Stimulated activated CD4-positive, alpha-beta T cell treated with anti-CD3 and anti-CD28 coated beads, Interleukin-12 subunit alpha, Interleukin-12 subunit beta, amount 100 ng/mL, for 48 hours (primary cell): ENCODE measurements around the gene WIPI1.

Experiments used
- DNase-seq, 3 donors: peaks; one replicate each; pipeline ENCODE4 v3.0.0-alpha.2; 2020; ENCODE audit warnings: low read depth in 2 of 3, low spot score in 1 of 3

The WIPI1 gene

GRCh38 chr17:68460715-68461114 lies 3.4 kb upstream of the WIPI1 start:
- DNase-seq: no peak

- no peak for DNase-seq
Measured at GRCh38 chr17:68460146-68460545, 2.9 kb upstream of the WIPI1 start.

DNA sequence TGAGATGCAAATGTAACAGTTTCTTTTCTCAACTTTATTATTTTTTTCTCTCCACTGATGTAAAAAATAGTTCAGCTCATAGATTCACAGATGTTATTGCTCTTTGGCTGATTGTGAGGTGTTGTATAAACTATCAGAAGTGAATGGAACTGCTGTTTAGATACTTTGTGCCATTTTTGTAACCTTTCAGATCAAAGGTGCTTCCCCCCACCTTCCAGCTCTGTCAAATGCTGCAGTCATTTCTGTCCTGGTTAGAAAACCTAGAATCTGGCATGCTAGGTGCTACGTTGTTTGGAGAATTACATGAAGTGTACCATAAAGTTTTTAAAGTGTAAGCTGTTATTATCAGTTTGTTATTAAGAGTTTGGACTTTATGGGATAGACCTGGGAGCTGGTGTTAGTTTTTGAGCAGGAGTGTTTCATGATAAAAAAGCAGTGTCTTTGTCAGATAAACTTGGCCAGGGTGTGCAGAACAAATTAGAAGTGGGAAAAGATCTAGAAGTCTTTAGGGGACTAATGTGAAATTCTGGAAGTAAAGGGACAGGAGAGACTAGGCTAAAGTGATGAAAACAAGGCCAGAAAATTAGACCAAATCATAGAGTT lies 1.8 kb upstream of the WIPI1 start:
- DNase-seq: no peak

- DNase-seq: no peak
Measured at GRCh38 chr17:68458260-68459036, 1.2 kb upstream of the WIPI1 start.

DNA sequence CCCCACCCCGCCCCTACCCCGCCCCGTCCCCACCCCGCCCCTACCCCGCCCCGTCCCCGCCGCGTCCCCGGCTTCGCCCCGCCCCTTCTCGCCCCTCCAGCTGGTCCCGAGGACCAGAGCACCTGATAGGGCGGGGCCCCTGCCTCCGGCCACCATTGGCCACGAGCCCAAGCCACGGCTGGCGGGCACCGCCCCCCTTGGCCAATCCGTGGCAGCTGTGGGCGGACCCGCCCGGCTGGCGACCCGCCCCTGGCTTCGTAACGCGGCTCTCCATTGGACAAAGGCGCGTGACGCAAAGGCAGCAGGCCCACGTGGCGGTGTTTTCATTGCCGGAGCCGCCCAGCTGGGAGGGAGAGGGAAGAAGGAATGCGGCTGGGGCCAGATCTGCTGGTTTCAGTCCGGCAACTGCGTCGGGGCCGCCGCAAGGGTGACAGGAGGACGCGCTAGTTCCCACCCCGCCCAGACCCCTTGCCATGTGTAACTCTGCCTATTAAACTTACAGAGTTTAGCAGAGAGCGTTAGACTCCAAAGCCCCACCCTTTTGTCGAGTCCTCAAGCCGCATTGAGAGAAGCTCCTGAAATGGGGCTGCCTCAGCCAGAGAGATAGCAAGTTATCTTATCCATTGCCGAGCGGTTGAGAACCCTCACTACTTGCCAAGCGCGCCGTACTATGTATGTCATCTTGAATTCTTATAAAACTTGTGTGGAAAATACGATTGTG lies 403 bp upstream of the WIPI1 start:
- DNase-seq: peak; percentile 95 to 97 (median 97)

- DNase-seq: no peak
Measured at GRCh38 chr17:68456339-68457167, 743 bp downstream of the WIPI1 start.

- DNase-seq: no peak
Measured at GRCh38 chr17:68455901-68456338, 1.4 kb downstream of the WIPI1 start.

DNA sequence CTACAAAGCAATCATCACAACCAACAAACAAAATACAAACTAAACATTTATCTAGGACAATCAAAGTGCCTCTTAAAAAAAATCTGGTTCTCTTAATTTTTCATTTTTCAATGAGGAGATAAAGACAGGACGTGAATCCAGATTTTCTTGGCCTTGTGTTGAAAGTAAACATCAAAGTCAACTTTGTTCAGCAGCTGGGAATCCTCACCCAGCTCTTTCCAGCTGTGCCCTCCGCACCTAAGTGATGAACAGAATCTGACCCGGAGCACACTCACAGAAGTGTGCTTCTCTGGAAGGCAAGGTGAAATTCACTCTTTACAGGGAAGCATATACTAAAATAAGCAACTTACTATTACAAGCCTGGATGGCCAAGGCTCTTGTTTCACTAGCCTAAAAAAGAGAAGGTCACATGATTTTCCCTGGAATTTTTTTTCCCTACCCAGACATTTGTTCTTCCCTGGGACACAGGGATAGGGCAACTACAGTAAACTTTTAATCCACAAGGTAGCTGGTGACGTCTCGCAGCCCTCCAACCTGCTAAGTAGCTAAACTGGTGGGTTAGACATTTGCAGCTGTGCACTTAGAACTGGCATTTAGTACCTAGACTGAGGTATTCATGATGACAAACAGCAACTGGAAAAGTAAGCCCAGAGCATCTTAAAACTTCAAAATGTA lies 3.2 kb downstream of the WIPI1 start:
- no peak for DNase-seq

GRCh38 chr17:68452724-68453290 lies 4.5 kb downstream of the WIPI1 start:
- DNase-seq: no peak

DNA sequence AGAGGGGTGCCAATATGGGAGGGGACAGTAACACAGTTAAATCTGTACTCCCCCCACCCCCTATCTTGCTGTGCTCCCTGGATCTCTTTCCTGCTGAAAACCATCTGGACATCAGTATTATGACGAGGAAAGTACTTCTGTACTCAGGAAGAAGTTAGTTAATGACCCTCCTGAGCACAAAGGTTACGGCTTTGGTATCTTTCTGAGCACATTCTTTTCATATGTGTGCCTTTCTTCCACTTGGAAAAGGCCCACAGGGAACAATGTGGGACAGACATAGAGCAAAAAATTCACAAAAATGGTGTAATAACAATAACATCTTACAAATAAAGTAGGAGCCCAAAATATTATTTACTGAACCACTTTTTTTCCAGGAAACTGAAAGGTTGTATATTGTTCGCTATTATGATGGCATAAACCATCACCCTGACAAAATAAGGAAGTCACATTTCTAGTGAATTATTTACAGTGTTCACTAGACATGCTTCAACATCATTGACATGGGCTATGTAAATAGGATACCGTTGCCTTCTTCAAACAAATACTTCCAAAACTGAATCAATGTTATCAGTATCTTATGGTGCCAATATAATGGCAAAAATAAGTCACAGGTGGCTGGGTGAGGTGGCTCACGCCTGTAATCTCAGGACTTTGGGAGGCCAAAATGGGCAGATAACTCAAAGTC lies 5.5 kb downstream of the WIPI1 start:
- no peak for DNase-seq

DNA sequence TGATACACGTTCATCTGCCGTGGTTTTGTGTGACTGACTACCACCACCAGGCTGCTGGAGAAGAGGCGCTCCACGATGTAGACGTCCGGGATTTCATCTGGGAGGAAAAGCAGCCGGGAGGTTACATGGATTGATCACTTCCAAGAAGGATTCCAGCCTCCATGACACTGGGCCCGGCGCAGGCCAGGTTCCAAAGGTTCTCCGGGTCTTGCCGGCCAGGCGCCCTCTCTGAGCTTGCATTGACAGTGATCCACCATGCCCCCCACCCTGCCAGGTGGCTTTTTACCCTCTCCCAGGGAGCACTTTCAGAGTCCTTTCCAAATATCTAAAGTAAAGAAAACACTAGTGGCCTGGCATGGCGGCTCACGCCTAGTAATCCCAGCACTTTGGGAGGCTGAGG lies 6.5 kb downstream of the WIPI1 start:
- DNase-seq: no peak

GRCh38 chr17:68450391-68450790 lies 6.9 kb downstream of the WIPI1 start:
- no peak for DNase-seq

GRCh38 chr17:68449021-68449739 lies 8.1 kb downstream of the WIPI1 start:
- no peak for DNase-seq

GRCh38 chr17:68446626-68447041 lies 10.7 kb downstream of the WIPI1 start:
- no peak for DNase-seq

DNA sequence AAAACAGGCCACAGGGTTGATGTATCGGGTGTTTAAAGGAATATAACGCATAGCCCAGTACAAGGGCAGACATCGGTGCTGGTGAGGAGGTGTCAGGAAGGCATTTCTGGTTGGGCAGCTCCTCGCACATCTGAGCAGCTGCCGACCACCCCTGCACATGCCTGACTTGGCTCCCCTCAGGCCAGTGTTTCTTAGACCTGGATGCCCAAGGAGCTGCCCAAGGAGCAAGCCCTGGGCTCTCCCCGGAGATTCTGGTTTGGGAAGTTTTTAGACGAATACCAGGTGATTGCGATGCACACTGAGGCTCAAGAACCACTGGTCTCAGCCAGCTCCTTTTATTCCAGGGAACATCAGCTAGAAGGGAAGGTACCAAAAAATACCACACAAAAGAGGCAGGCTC lies 11.6 kb downstream of the WIPI1 start:
- no peak for DNase-seq

GRCh38 chr17:68443972-68444464 lies 13.3 kb downstream of the WIPI1 start:
- no peak for DNase-seq

- DNase-seq: no peak
Measured at GRCh38 chr17:68441070-68441770, 16.1 kb downstream of the WIPI1 start.

DNA sequence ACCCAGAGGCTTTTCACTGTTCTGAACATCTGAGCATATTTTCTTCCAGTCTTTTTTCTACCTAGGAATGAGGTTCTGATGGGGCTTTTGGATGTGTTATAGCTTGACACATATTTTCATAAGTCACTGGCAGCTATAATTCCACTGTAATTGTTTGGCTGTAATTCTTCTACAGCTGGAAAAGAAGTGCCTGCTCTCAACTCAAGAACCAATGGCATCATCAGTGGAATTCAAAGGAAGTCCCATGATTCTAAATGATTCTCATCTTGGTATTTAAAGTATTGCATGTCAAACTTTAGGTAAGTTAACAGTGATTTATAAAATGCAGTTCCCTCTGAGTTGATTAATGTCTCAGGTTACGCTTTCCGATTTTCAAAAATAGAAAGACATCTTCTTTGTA lies 16.8 kb downstream of the WIPI1 start:
- DNase-seq: no peak
